HG03280 (cell line): ENCODE results near the gene KLHL10.

ENCODE experiments used
- ATAC-seq: cut with Tn5 transposase; IDR thresholded peaks from one replicate; pipeline ENCODE4 v1.9.1; 2021; ENCODE audit warnings: mild to moderate bottlenecking, moderate library complexity; ENCODE audit not compliant: unreplicated experiment

The KLHL10 gene

GRCh38 chr17:41892021-41892376, 54.4 kb downstream of the KLHL10 start:
- no peak for ATAC-seq

DNA sequence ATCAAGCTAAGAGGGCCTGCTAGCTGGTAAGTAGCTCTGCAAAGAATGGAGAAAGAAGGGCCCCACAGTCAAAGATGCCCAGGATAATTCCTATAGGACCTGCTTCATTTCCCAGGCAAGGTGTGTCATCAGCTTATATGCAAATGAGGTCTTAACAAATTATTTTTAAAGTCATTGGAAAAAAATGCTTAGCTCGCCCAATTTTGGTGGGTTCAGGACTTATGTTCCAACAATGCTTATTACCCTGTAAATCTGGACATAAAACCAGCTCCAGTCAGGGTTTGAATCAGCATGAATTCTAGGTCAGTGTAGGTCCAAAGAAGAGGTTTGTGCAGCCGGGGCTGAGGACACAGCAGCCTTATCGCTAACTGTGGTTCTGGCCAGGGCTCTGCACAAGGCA, 55.8 kb downstream of the KLHL10 start:
- ATAC-seq = no peak

GRCh38 chr17:41894791-41895331, 57.2 kb downstream of the KLHL10 start:
- ATAC-seq = no peak

GRCh38 chr17:41895617-41896016, 58.0 kb downstream of the KLHL10 start:
- ATAC-seq = no peak

DNA sequence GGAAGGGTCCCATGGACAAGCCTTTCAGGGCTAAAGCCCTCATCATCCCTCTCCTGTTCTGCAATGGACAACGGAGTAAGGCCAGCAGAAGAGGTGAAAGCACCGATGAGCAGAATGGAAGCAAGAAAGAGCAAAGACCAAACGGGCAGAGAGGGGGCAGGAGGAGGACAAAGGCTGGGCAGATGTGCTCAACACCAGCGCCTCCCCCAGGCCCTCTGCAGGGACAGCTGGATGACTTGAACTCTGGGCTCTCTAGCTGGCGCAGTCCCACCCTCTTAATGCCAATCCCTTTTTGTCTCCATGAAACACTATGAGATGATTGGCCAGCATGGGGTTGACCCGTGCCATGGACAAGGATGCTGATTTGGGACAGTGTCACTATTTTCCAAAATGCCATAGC, 59.1 kb downstream of the KLHL10 start:
- ATAC-seq = no peak
